GM12891 (cell line): Measurements from ENCODE around the gene CTDSPL.

Source experiments
- POLR2A ChIP-seq: IDR thresholded peaks from 2 replicates; pipeline ENCODE4 v1.6.1; 2011; ENCODE audit warnings: low read depth, low read length, control low read depth
- POLR2AphosphoS5 ChIP-seq: IDR thresholded peaks from 2 replicates; pipeline ENCODE4 v1.6.1; 2011; ENCODE audit warnings: low read depth, low read length, control low read depth
- POU2F2 ChIP-seq: IDR thresholded peaks from 2 replicates; pipeline ENCODE4 v1.6.1; 2011; ENCODE audit warnings: low read depth, mild to moderate bottlenecking, control low read depth, low read length, moderate library complexity
- SPI1 ChIP-seq: IDR thresholded peaks from 2 replicates; pipeline ENCODE4 v1.6.1; 2011; ENCODE audit warnings: low read depth, low read length, control low read depth

GRCh38 chr3:38021196-38021595 is 159.5 kb downstream of the CTDSPL start:
- TF ChIP-seq POLR2A (no peak), POLR2AphosphoS5 (no peak), POU2F2 (no peak), SPI1 (no peak)
